ENCODE data around the gene LANCL2. TPM values are rescaled to one million over a fixed set of nuclear protein-coding genes. Genes with fewer than 3 reads are reported as not detected.
A peak's percentile ranks its signal among the peaks of the same experiment; 100 is the strongest.
"Not testable (repeated sequence)": the region's sequence is repeated elsewhere in the genome, so short reads cannot be mapped to it uniquely, and the experiment has no call there.

LANCL2 gene
- total RNA-seq, 1 donor from 2014 or later, result 23.0 TPM

GRCh38 chr7:55410667-55411239, 45.6 kb downstream of the LANCL2 start:
- peaks cover 5% of the 10 kb centered on the region for H3K36me3 Mint-ChIP-seq (ENCODE audit: low read depth)
- H3K9me3 Mint-ChIP-seq, result no peaks in the 10 kb centered on the region
- no peak overlapping the region for H3K27ac Mint-ChIP-seq (ENCODE audit: unreplicated experiment)
- H3K4me3 Mint-ChIP-seq, result no peak overlapping the region
- no peak for TF ChIP-seq CTCF (conservative IDR thresholded peaks at IDR 0.05)
- H3K4me1 Mint-ChIP-seq, result no peaks in the 10 kb centered on the region
- H3K27me3 Mint-ChIP-seq (ENCODE audit: low read depth), result no peaks in the 10 kb centered on the region
- no peak for DNase-seq (ENCODE audit: low read depth, low spot score)

- DNase-seq (ENCODE audit: low read depth, low spot score), result no peak
- H3K4me1 Mint-ChIP-seq, result no peaks in the 10 kb centered on the region
- H3K27ac Mint-ChIP-seq (ENCODE audit: unreplicated experiment), result no peak overlapping the region
- H3K36me3 Mint-ChIP-seq (ENCODE audit: low read depth), result peaks cover 4% of the 10 kb centered on the region
- no peak overlapping the region for H3K4me3 Mint-ChIP-seq
- no peak for TF ChIP-seq CTCF (conservative IDR thresholded peaks at IDR 0.05)
- H3K9me3 Mint-ChIP-seq, result no peaks in the 10 kb centered on the region
- no peaks in the 10 kb centered on the region for H3K27me3 Mint-ChIP-seq (ENCODE audit: low read depth)
Measured at GRCh38 chr7:55411844-55412243, 46.7 kb downstream of the LANCL2 start.

- no peak for TF ChIP-seq CTCF (conservative IDR thresholded peaks at IDR 0.05)
- Mint-ChIP-seq H3K4me3 (no peak overlapping the region), H3K9me3 (no peaks in the 10 kb centered on the region), H3K27me3 (ENCODE audit: low read depth) (no peaks in the 10 kb centered on the region), H3K36me3 (ENCODE audit: low read depth) (peaks cover 6% of the 10 kb centered on the region), H3K4me1 (no peaks in the 10 kb centered on the region), H3K27ac (ENCODE audit: unreplicated experiment) (no peak overlapping the region)
- no peak for DNase-seq (ENCODE audit: low read depth, low spot score)
Measured at GRCh38 chr7:55413442-55413841, 48.3 kb downstream of the LANCL2 start.

- peaks cover 2% of the 10 kb centered on the region for H3K4me1 Mint-ChIP-seq
- peak; percentile 90 for DNase-seq (ENCODE audit: low read depth, low spot score)
- H3K4me3 Mint-ChIP-seq, result no peak overlapping the region
- H3K27me3 Mint-ChIP-seq (ENCODE audit: low read depth), result no peaks in the 10 kb centered on the region
- no peaks in the 10 kb centered on the region for H3K9me3 Mint-ChIP-seq
- H3K36me3 Mint-ChIP-seq (ENCODE audit: low read depth), result peaks cover 2% of the 10 kb centered on the region
- no peak overlapping the region for H3K27ac Mint-ChIP-seq (ENCODE audit: unreplicated experiment)
- TF ChIP-seq CTCF (conservative IDR thresholded peaks at IDR 0.05), result peak; percentile 89
Measured at GRCh38 chr7:55415173-55415778, 50.1 kb downstream of the LANCL2 start.

GRCh38 chr7:55417456-55417855, 52.3 kb downstream of the LANCL2 start:
- not testable (repeated sequence) for DNase-seq (ENCODE audit: low read depth, low spot score); H3K36me3 Mint-ChIP-seq (ENCODE audit: low read depth); H3K4me3 Mint-ChIP-seq; H3K27me3 Mint-ChIP-seq (ENCODE audit: low read depth); H3K9me3 Mint-ChIP-seq; H3K4me1 Mint-ChIP-seq; H3K27ac Mint-ChIP-seq (ENCODE audit: unreplicated experiment)

GRCh38 chr7:55420530-55420929, 55.4 kb downstream of the LANCL2 start:
- Mint-ChIP-seq H3K27ac (ENCODE audit: unreplicated experiment) (no peak overlapping the region), H3K4me3 (no peak overlapping the region), H3K9me3 (no peaks in the 10 kb centered on the region), H3K36me3 (ENCODE audit: low read depth) (peaks cover 2% of the 10 kb centered on the region), H3K4me1 (peaks cover 16% of the 10 kb centered on the region), H3K27me3 (ENCODE audit: low read depth) (no peaks in the 10 kb centered on the region)
- no peak for TF ChIP-seq CTCF (conservative IDR thresholded peaks at IDR 0.05)
- DNase-seq (ENCODE audit: low read depth, low spot score), result no peak

Measured in neural crest cell (in vitro differentiated cells).